22Rv1 (cell line): Measurements from ENCODE around the gene EBI3.

Source experiments
- ZFX ChIP-seq: fragments of 450-650 bp; IDR thresholded peaks from 2 replicates; pipeline ENCODE4 v1.6.1; 2017; ENCODE audit warnings: antibody characterized with exemption, borderline replicate concordance
- TF ChIP-seq, protein P1 (sequence below): fragments of 450-650 bp; IDR thresholded peaks from 2 replicates; pipeline ENCODE4 v1.5.1; 2017; ENCODE audit warnings: mild to moderate bottlenecking

DNA sequence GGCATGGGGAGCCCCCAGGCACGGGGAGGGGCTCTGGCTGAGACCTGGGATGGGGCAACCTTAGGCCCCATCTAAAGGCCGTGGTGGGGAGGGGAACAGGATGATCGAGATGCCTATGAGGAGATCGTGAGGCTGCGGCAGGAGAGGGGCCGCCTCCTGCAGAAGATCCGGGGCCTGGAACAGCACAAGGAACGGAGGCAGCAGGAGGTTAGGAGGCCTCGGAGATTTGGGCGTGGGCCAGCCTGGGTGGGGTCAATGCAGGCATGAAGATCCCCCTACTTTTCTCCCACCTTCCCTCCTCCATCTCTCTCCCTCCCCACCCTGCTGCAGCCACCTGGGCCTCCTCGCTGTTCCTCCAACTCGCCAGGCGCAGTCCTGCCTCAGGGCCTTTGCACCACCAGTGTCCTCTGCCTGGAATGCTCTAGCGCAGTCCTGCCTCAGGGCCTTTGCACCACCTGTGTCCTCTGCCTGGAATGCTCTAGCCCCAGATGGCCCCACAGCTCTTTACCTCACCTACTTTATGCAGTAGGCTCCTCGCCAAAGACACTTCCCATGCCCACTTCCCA, 19.1 kb upstream of the EBI3 start:
- TF ChIP-seq, protein P1, sequence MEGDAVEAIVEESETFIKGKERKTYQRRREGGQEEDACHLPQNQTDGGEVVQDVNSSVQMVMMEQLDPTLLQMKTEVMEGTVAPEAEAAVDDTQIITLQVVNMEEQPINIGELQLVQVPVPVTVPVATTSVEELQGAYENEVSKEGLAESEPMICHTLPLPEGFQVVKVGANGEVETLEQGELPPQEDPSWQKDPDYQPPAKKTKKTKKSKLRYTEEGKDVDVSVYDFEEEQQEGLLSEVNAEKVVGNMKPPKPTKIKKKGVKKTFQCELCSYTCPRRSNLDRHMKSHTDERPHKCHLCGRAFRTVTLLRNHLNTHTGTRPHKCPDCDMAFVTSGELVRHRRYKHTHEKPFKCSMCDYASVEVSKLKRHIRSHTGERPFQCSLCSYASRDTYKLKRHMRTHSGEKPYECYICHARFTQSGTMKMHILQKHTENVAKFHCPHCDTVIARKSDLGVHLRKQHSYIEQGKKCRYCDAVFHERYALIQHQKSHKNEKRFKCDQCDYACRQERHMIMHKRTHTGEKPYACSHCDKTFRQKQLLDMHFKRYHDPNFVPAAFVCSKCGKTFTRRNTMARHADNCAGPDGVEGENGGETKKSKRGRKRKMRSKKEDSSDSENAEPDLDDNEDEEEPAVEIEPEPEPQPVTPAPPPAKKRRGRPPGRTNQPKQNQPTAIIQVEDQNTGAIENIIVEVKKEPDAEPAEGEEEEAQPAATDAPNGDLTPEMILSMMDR, result no peak
- no peak for TF ChIP-seq ZFX
